Activated naive CD8-positive, alpha-beta T cell treated with anti-CD3 and anti-CD28 coated beads, Interleukin-2, amount 50 U/mL, for 24 hours (primary cell): ENCODE results near the gene MRFAP1L1.

Source experiments
- ATAC-seq: fragments of 150-1000 bp; cut with Tn5 transposase; one replicate; pipeline ENCODE4 v1.10.0; 2021
- DNase-seq: peaks from one replicate; pipeline ENCODE4 v3.0.0; 2021
- H3K27ac Mint-ChIP-seq: one replicate; pipeline ENCODE4 v1.8.0; 2021; ENCODE audit warnings: mild to moderate bottlenecking, mixed read lengths
- H3K27me3 Mint-ChIP-seq: one replicate; pipeline ENCODE4 v1.8.0; 2021; ENCODE audit warnings: mixed read lengths
- H3K36me3 Mint-ChIP-seq: one replicate; pipeline ENCODE4 v1.8.0; 2021; ENCODE audit warnings: low read depth, mixed read lengths
- H3K4me1 Mint-ChIP-seq: one replicate; pipeline ENCODE4 v1.8.0; 2021; ENCODE audit warnings: mixed read lengths
- H3K4me3 Mint-ChIP-seq: one replicate; pipeline ENCODE4 v1.8.0; 2021; ENCODE audit warnings: mild to moderate bottlenecking, moderate library complexity, mixed read lengths
- H3K9me3 Mint-ChIP-seq: one replicate; pipeline ENCODE4 v1.8.0; 2021; ENCODE audit warnings: mixed read lengths

Gene MRFAP1L1

DNA sequence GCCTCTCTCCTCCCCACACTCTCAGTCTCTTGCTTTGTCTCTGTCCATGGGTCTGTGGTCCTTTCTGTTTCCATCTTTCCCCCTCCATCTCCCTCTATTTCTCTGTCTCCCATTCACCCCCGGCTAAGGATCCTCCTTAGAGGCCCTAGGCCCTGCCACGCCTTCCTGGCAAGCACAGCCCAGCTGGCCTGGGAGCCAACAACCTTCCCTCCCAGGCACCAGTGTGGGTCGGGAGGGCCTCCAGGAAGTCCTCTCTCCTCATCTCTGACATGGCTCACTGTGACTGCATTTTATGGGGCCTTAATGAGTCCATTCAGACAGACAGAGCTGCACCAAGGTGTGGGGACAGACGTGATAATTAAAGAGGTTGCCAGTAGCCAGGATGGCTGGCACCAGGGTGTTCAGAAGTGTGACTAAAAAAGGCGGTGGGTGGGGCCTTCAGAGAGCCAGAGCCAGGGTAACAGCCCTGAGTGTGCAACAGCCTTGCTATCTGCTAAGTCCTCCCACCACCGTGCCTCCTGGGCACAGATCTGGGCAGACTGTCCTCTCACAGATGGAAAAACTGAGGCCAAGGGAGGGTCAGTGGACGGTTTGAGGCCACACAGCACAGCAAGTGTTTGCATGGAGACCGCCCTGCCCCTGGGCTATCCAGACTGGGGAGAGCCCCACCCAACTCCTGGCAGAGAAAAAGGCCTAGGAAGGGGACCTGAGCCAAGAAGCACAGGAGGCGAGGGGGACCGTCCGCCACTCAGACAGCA is 37.8 kb upstream of the MRFAP1L1 start:
- no peak overlapping the region for H3K27ac Mint-ChIP-seq
- no peaks in the 10 kb centered on the region for H3K36me3 Mint-ChIP-seq
- no peak for ATAC-seq
- peaks cover 12% of the 10 kb centered on the region for H3K4me1 Mint-ChIP-seq
- no peak overlapping the region for H3K4me3 Mint-ChIP-seq
- H3K9me3 Mint-ChIP-seq, result no peaks in the 10 kb centered on the region
- H3K27me3 Mint-ChIP-seq, result no peaks in the 10 kb centered on the region
- DNase-seq, result no peak

DNA sequence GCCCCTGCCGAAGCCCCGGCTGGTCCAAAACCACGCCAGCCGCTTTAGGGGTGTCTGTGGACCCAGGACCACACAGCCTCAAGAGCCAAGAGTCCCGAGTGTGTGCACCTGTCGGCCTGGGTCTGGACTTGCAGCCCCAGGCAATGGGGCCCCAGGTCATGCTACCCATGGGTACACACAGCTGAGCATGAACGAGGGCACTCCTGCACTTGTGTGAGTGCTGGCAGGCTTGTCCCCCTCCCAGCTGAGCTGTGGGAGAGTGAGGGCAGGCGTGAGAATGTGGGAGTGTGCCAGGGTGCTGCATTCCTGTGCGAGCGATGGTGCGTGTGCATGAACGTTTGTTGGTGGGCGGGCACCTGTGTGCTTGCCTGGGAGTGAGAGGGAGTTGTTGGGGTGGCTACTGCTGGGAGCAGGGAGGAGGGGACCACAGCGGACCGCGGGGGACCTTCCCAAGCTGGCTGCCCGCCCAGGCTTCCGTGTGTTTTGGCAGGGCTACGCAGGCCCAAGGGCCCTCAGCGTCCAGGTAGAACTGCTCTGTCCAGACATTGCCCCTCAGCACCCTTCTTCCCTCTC is 37.1 kb upstream of the MRFAP1L1 start:
- H3K4me3 Mint-ChIP-seq, result no peak overlapping the region
- H3K4me1 Mint-ChIP-seq, result peaks cover 12% of the 10 kb centered on the region
- DNase-seq (no peak), ATAC-seq (no peak)
- no peaks in the 10 kb centered on the region for H3K27me3 Mint-ChIP-seq
- no peaks in the 10 kb centered on the region for H3K36me3 Mint-ChIP-seq
- H3K9me3 Mint-ChIP-seq, result no peaks in the 10 kb centered on the region
- no peak overlapping the region for H3K27ac Mint-ChIP-seq

DNA sequence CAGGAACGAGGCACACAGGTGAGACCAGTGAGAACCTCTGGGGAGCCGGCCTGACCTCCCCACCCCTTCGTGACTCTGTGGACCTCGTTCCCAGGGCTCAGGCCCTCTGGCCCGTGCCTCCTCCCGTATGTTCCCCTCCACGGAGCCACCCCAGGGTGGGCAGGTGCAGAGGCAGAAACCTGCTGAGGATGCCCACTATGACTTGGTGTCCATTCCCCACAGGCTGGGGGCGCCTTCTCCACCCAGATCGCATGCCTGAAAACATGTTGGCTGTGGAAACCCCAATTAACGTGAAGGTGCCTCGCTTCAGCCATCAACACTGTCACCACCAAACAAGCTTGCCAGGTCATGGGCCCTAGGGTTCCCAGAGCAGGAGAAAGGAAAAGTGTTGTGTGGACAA is 33.3 kb upstream of the MRFAP1L1 start:
- no peaks in the 10 kb centered on the region for H3K36me3 Mint-ChIP-seq
- no peak overlapping the region for H3K4me3 Mint-ChIP-seq
- no peaks in the 10 kb centered on the region for H3K9me3 Mint-ChIP-seq
- no peaks in the 10 kb centered on the region for H3K27me3 Mint-ChIP-seq
- peaks cover 3% of the 10 kb centered on the region for H3K4me1 Mint-ChIP-seq
- ATAC-seq (no peak), DNase-seq (no peak)
- no peak overlapping the region for H3K27ac Mint-ChIP-seq

DNA sequence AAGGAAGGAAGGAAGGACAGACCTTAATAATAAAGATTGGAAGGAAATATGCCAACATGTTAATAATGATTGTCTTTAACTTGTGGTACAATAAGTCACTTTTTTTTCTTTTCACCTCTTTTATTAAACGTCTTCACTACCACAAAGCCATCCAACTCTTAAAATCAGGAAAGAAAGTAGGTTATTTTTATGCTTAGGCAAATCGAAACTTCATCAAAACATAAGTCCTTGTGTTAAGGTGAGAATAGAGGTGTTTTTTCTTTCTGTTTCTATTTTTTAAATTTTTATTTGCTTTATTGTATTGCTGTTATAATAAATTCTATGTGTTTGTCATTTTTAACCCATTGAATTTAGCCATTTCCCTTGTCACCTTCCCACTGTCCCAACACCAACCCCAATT is 32.8 kb upstream of the MRFAP1L1 start:
- no peaks in the 10 kb centered on the region for H3K36me3 Mint-ChIP-seq

DNA sequence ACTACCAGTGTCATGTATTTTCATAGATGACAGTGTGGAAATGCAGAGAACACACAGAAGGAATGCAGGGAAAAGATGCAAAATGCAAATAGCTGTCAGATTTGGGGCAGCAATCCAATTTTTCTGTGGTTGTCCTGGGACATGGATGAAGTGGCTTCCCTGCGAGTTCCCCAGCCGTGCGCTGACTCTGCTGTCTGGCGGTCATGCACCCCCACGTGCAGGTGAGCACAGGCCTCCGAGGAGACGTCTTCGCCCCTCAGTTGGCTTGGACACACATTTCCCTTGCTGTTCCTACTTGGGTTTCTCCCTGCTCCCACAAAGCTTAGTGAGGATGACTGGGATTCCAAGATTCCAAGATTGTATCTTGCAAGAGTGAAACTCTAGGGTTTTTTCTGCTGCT is 30.7 kb upstream of the MRFAP1L1 start:
- ATAC-seq, result no peak
- no peak overlapping the region for H3K4me3 Mint-ChIP-seq

More for the DNA sequence above, 32.8 kb upstream of the MRFAP1L1 start:
- H3K4me1 Mint-ChIP-seq, result peaks cover 3% of the 10 kb centered on the region
- no peak for ATAC-seq
- H3K9me3 Mint-ChIP-seq, result no peaks in the 10 kb centered on the region
- no peaks in the 10 kb centered on the region for H3K27me3 Mint-ChIP-seq
- H3K27ac Mint-ChIP-seq, result no peak overlapping the region
- H3K4me3 Mint-ChIP-seq, result no peak overlapping the region
- DNase-seq, result no peak

DNA sequence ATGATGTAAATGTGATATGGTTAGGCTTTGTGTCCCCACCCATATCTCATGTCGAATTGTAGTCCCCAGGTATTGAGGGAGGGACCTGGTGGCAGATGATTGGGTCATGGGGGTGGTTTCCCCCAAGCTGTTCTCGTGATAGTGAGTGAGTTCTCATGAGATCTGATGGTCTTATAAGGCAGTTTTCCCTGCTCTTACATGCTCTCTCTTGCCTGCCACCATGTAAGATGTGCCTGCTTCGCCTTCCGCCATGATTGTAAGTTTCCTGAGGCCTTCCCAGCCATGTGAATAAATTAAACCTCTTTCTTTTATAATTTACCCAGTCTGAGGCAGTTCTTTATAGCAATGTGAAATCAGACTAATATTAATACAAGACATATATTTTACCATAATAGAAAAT is 30.3 kb upstream of the MRFAP1L1 start:
- no peaks in the 10 kb centered on the region for H3K9me3 Mint-ChIP-seq
- no peak for ATAC-seq
- DNase-seq, result no peak
- no peaks in the 10 kb centered on the region for H3K36me3 Mint-ChIP-seq
- H3K27ac Mint-ChIP-seq, result no peak overlapping the region
- no peak overlapping the region for H3K4me3 Mint-ChIP-seq
- peaks cover 3% of the 10 kb centered on the region for H3K4me1 Mint-ChIP-seq
- no peaks in the 10 kb centered on the region for H3K27me3 Mint-ChIP-seq

More for the DNA sequence above, 30.7 kb upstream of the MRFAP1L1 start:
- Mint-ChIP-seq H3K36me3 (no peaks in the 10 kb centered on the region), H3K4me1 (peaks cover 3% of the 10 kb centered on the region), H3K27me3 (no peaks in the 10 kb centered on the region), H3K27ac (no peak overlapping the region), H3K9me3 (no peaks in the 10 kb centered on the region)
- no peak for DNase-seq

DNA sequence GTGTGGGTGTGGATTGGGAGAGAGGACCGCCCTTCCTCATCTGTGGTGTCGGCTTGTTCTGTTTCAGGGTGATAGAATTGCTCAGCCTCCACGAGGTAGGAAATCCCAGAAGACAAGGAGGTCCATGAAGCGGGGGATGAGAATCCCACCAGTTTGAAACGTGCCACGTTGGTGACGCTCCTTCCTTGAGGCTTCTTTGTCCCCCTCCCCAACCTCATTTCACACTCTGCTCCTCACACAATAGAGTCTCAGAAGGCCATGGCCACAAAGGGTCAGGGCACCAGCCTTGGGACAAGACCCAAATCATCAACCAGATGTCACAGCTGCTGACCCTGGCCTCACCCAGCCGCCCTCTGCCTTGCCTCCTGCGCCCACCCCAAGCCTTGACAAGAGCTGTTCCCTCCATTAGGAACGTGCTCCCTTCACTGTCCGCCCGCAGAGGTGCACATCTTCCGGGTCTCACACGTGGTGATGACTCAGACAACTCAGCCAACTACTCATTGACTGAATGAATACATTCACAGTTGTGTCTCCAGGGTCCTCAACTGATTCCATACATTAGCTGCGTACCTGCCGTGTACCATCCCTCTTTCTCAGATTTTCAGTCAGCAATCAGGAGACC is 24.6 kb upstream of the MRFAP1L1 start:
- Mint-ChIP-seq H3K4me3 (no peak overlapping the region), H3K27me3 (no peaks in the 10 kb centered on the region), H3K36me3 (no peaks in the 10 kb centered on the region), H3K4me1 (no peaks in the 10 kb centered on the region), H3K27ac (no peak overlapping the region), H3K9me3 (no peaks in the 10 kb centered on the region)
- no peak for DNase-seq
- ATAC-seq, result no peak

DNA sequence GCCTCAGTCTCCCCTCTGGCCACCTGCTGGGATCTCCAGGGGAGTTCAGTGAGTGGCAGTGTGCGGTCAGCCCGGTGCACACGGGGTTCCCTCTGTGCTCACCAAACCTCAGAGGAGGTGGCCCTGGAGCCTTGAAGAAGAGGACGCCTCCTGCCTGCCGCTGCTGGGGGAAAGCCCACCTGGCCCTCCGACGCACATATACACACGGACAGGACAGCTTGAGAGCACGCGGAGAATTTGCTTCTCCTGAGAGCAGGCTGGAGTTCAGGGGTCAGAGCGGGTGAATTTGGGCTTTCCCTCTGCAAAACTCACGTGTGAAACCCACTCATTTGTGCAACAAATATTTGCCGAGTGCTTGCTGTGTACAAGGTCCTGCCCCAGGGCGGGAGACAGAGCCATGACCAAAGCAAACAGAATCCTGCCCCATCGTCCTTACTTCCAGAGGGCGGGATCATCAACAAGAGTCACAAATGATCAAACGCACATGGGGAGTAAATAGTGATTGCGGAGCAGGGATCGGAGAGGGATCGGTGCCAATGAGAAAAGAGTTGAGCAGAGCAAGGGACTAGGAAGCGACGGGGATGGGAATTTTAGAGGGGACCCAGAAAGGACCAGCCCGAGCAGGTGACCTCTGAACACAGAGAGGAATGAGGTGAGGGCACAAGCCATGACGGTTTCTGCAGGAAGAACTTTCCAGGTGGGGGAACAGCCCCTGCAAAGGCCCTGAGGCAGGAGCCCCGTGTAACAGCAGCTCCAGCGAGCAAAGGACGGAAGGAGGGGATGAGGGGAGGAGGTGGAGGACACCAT is 23.9 kb upstream of the MRFAP1L1 start:
- no peaks in the 10 kb centered on the region for H3K36me3 Mint-ChIP-seq
- H3K4me3 Mint-ChIP-seq, result no peak overlapping the region
- no peaks in the 10 kb centered on the region for H3K4me1 Mint-ChIP-seq
- H3K27me3 Mint-ChIP-seq, result no peaks in the 10 kb centered on the region
- H3K27ac Mint-ChIP-seq, result no peak overlapping the region
- no peak for ATAC-seq
- H3K9me3 Mint-ChIP-seq, result no peaks in the 10 kb centered on the region
- DNase-seq, result no peak

DNA sequence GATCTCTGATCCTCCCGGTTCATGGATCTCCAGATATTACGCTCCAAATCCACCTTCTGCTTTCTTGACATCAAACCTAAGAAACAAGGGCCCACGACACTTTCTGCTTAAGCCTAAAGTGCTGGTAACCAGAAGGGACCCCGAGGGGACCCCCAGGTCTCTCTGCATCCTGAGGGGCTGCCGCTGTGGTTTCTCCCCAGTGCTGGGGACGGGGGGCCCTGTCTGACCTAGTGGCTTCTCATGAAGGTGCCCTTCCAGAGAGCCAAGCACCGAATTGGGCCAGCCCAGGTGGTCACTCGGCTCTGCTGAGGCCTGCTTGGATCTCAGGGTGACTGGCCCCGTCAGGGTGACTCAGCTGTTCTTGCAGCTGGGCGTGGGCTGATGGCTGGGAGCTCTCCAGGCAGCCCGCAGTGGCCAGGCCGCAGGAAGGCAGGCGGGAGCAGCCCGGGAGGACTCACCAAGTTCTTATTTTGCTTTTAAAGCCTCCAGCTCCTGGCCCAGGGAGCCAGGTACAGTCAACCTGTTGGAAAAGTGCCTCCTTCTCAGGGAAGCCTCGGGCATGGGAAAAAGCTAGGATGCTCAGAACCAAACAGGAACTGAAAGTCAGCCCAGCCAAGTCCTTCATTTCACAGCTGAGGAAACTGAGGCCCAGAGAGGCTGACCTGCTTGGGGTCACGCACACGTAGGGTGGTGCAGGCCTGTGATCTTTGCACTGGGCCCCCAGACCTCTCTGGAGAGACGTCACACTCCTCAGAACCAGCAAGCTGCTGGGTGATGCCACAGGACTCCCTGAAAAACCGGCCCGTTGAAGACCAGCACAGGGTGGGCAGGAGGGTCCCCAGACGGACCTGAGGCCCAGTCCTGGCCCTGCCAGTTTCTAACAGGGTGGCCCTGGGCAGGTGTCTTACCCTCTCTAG is 23.0 kb upstream of the MRFAP1L1 start:
- DNase-seq, result no peak
- Mint-ChIP-seq H3K27me3 (no peaks in the 10 kb centered on the region), H3K4me1 (peaks cover 3% of the 10 kb centered on the region), H3K36me3 (no peaks in the 10 kb centered on the region), H3K9me3 (no peaks in the 10 kb centered on the region), H3K27ac (no peak overlapping the region), H3K4me3 (no peak overlapping the region)
- ATAC-seq, result peak; percentile 21

DNA sequence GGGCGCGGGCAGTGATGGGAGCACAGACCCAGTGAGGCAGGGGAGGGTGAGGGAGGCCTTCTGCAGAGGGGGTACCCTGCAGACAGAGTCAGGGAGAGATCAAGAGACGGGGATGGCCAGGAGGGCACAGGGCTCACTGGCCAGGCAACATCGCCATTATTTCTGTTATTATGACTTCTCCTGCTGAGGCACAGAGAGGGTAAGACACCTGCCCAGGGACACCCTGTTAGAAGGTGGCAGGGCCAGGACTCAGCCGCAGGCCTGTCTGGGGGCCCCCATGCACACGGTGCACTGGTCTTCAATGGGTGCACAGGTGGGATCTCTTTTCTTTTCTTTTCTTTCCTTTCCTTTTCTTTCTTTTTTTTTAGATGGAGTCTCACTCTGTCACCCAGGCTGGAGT is 22.1 kb upstream of the MRFAP1L1 start:
- DNase-seq (no peak), ATAC-seq (no peak)
- peaks cover 3% of the 10 kb centered on the region for H3K4me1 Mint-ChIP-seq
- H3K9me3 Mint-ChIP-seq, result no peaks in the 10 kb centered on the region
- no peaks in the 10 kb centered on the region for H3K27me3 Mint-ChIP-seq
- no peaks in the 10 kb centered on the region for H3K36me3 Mint-ChIP-seq
- H3K27ac Mint-ChIP-seq, result no peak overlapping the region
- no peak overlapping the region for H3K4me3 Mint-ChIP-seq

DNA sequence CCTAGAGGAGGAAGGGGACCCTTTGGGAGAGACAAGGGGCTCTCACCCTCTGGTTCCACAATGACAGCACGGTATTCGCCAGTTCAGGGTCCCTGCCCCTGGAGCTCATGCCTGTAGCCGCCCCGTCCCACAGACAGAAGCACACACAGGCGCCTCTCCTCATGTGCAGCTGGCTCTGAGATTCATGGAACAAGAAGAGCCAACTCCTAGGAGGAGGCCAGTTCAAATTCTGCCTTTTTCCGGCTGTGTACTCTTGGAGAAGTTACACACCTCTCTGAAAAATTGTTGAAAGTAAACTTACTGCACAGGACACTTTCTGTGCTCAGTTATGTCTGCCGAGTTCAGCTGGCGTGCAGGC is 21.6 kb upstream of the MRFAP1L1 start:
- Mint-ChIP-seq H3K9me3 (no peaks in the 10 kb centered on the region), H3K27ac (no peak overlapping the region), H3K36me3 (no peaks in the 10 kb centered on the region), H3K27me3 (no peaks in the 10 kb centered on the region), H3K4me3 (no peak overlapping the region), H3K4me1 (peaks cover 3% of the 10 kb centered on the region)
- ATAC-seq (no peak), DNase-seq (no peak)

DNA sequence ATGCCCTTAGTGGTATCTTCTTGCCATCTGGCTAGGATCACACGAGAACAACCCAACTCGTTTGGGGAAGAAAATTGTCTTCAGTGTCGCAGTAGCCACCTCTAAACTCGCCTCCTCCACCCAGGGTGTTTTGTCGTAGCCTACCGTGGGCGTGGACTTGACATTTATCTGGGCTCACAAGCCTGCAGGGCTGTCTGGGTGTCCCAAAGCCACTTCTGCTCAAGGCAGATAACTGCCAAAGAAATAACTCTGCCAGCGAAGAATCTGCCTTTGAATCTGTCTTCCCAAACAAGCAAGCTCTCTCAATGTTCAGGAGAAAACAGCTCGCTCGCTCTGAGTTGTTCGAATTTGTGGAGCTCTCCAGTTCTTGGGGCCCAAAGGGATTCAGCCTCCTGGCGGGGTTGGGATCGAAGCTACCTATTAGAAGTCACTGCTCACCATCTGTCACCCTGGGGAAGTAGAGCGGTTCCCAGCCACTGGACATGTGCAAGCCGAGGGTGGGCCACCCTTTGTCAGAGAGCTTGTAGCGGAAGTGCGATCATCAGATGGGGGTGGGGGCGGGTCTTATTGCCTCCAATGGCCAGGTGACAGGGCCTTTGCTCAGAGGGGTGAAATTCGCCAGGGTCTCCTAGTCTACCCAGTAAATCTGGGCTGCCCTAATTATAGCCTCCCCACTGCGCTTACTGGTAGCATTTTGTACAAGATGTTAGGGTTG is 21.1 kb upstream of the MRFAP1L1 start:
- H3K4me1 Mint-ChIP-seq, result peaks cover 3% of the 10 kb centered on the region
- no peak overlapping the region for H3K4me3 Mint-ChIP-seq
- ATAC-seq, result no peak
- no peak overlapping the region for H3K27ac Mint-ChIP-seq
- no peaks in the 10 kb centered on the region for H3K27me3 Mint-ChIP-seq
- no peak for DNase-seq
- H3K9me3 Mint-ChIP-seq, result no peaks in the 10 kb centered on the region
- H3K36me3 Mint-ChIP-seq, result no peaks in the 10 kb centered on the region

DNA sequence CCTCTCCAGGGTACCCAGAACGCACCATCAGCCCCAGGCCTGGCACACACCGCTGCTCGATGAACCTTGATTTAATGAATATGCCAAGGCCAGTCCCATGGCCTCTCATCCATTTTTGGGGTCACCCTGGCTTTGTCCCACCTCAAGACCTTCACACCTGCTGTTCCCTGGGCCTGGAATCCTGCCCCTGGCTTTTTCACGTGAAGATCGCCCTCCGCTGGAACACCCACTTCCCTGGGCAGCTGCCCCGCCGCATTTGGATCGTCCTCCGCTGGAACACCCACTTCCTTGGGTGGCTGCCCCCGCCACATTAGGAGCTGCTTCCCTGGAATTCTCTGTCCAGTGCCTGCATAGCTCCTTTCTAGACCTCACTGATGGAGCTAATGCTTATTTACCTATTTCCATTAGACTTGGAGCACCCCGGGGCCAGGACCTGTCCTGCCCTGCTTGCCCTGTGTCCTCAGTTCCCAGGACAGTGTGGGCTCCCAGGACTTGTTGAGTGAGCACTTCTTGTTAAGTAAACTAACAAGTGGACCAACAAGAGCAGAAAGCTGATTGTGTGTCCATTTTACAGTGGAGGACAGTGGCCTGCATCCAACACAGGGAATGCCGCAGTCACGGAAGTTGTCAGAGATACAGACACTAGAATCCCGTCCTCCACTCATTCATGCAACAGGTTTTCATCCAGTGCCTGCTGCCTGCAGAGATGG is 18.8 kb upstream of the MRFAP1L1 start:
- Mint-ChIP-seq H3K27me3 (no peaks in the 10 kb centered on the region), H3K4me1 (peaks cover 3% of the 10 kb centered on the region), H3K4me3 (no peak overlapping the region), H3K36me3 (no peaks in the 10 kb centered on the region), H3K9me3 (no peaks in the 10 kb centered on the region), H3K27ac (no peak overlapping the region)
- ATAC-seq, result no peak
- DNase-seq, result no peak
